Measurements from ENCODE around the gene TOB2.

DNA sequence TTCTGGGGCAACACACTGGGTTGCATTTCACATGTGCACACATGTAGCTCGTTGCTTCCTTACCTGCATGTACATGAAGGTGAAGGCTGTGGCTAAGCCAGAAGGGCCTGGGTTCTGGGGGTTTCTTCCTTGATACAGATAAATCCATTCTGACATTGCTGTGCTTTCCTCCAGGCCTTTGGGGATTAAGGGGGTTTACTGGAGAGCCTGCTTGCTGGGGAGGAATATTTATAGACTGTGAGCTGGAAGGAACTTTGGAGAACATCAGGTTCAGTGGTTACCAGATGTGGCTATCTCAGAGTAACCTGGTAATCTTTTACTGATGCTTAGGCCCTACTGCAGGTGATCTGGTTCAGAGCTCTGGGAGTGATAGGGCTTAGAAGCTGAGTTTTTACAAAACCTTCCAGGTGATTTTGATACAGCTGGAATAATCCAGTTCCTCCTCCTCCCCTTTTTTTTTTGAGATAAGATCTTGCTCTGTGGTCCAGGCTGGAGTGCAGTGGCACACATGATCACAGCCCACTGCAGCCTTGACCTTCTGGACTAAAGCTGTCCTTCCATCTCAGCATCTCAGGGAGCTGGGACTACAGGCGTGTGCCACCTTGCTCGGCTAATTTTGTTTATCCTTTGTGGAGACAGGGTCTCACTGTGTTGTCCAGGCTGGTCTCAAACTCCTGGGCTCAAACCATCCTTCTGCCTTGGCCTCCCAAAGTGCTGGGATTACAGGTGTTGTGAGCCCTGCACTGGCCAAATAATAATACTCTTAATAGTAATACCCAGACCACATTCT is 42.2 kb upstream of the TOB2 start:
- TF ChIP-seq POLR2AphosphoS5 (IDR thresholded peaks at IDR 0.05; ENCODE audit: low read depth, low read length) (no peak), TAF1 (IDR thresholded peaks at IDR 0.05; ENCODE audit: borderline replicate concordance, low read depth, low read length) (no peak), POLR2A (IDR thresholded peaks at IDR 0.05; ENCODE audit: low read depth, low read length) (no peak)
